Endothelial cell of umbilical vein (primary cell): ENCODE results near the gene GOLGA8S. TPM values are rescaled to one million over a fixed set of nuclear protein-coding genes. Genes with fewer than 3 reads are reported as not detected.
"Not testable (repeated sequence)": the region's sequence is repeated elsewhere in the genome, so short reads cannot be mapped to it uniquely, and the experiment has no call there.

Experiments used
- BruUV-seq: library from RNA; stranded (reverse); fragments of 400-500 nt; replicated peaks from 2 replicates; lab custom pipeline; 2021; lab: Mats Ljungman, UMichigan
- CTCF ChIA-PET: fragments of 300-600, 350-600 bp; sonication (Branson Sonifier 250); formaldehyde crosslinking; loops from one replicate; lab custom pipeline; 2021; ENCODE audit warnings: antibody characterized with exemption, inconsistent platforms; lab: Charles Lee
- POLR2A ChIA-PET: fragments of 300-600, 350-600 bp; sonication (Branson Sonifier 250); formaldehyde crosslinking; loops from one replicate; lab custom pipeline; 2021; ENCODE audit warnings: antibody characterized with exemption, inconsistent platforms; lab: Charles Lee
- DNase-seq: peaks from one replicate; pipeline ENCODE4 v3.0.0-alpha.2; 2011; ENCODE audit warnings: low read depth, low spot score
- FAIRE-seq: peaks from 2 replicates; lab custom pipeline; 2011; peaks lifted over from hg19 to GRCh38; lab: Jason Lieb, UNC
- H2AFZ ChIP-seq: 2 replicates; pipeline ENCODE4 v1.6.0; 2012; ENCODE audit warnings: low read depth, low read length, control low read depth, inconsistent platforms
- H3K27ac ChIP-seq: 2 replicates; pipeline ENCODE4 v1.5.1; 2011; ENCODE audit warnings: low read depth, mild to moderate bottlenecking, control low read depth, low read length, moderate library complexity; ENCODE audit not compliant: insufficient read depth
- H3K27me3 ChIP-seq, 2 experiments: 2 replicates each; pipeline versions ENCODE4 v1.6.0 to v1.6.1; 2011; ENCODE audit warnings: low read length in 2 of 2, mixed read lengths in 1 of 2; ENCODE audit not compliant: control insufficient read depth in 2 of 2, insufficient read depth in 2 of 2
- H3K36me3 ChIP-seq, 2 experiments: 2 replicates in 1 of 2; 3 replicates in 1 of 2; pipeline ENCODE4 v1.5.1; 2011; ENCODE audit warnings: low read length in 2 of 2, mild to moderate bottlenecking in 1 of 2, moderate library complexity in 1 of 2; ENCODE audit not compliant: control insufficient read depth in 2 of 2, insufficient read depth in 2 of 2; ENCODE audit errors: extremely low read depth in 1 of 2
- H3K4me1 ChIP-seq: 3 replicates; pipeline ENCODE4 v1.5.1; 2011; ENCODE audit warnings: mild to moderate bottlenecking, low read length; ENCODE audit not compliant: control insufficient read depth, insufficient read depth; ENCODE audit errors: extremely low read depth
- H3K4me2 ChIP-seq: 2 replicates; pipeline ENCODE4 v1.6.1; 2011; ENCODE audit warnings: low read length, control low read depth, mixed read lengths; ENCODE audit not compliant: insufficient read depth
- H3K4me3 ChIP-seq, 3 experiments: fragments of 200-600 bp in 1 of 3; sonication (generic), shearing (Covaris generic) in 1 of 3; replicated peaks in 1 of 3; 2 replicates each; pipeline ENCODE4 v1.5.1; 2011 to 2016; ENCODE audit warnings: control low read depth in 3 of 3, low read length in 3 of 3, mild to moderate bottlenecking in 2 of 3, inconsistent platforms in 1 of 3, low read depth in 1 of 3, moderate library complexity in 1 of 3; ENCODE audit not compliant: insufficient read depth in 1 of 3
- H3K79me2 ChIP-seq: 2 replicates; pipeline ENCODE4 v1.6.0; 2012; ENCODE audit warnings: low read length, inconsistent platforms; ENCODE audit not compliant: control insufficient read depth, insufficient read depth
- H3K9ac ChIP-seq: replicated peaks from 2 replicates; pipeline ENCODE3; 2011; ENCODE audit warnings: low read length, control low read depth; ENCODE audit not compliant: insufficient read depth; ENCODE audit errors: extremely low read depth
- H3K9me1 ChIP-seq: replicated peaks from 3 replicates; pipeline ENCODE4 v1.6.0; 2011; ENCODE audit warnings: mild to moderate bottlenecking, low read length; ENCODE audit not compliant: control insufficient read depth, insufficient read depth; ENCODE audit errors: extremely low read depth
- H3K9me3 ChIP-seq: replicated peaks from 2 replicates; pipeline ENCODE4 v1.5.1; 2012; ENCODE audit warnings: low read length, inconsistent platforms; ENCODE audit not compliant: control insufficient read depth, insufficient read depth
- H4K20me1 ChIP-seq: replicated peaks from 2 replicates; pipeline ENCODE3; 2011; ENCODE audit warnings: mild to moderate bottlenecking, low read length; ENCODE audit not compliant: control insufficient read depth, insufficient read depth; ENCODE audit errors: extremely low read depth
- CTCF ChIP-seq, 2 donors: IDR thresholded peaks; 1 replicate in 1 of 2; 2 replicates in 1 of 2; pipeline ENCODE4 v1.5.1; 2011; ENCODE audit warnings: low read length in 2 of 2, mild to moderate bottlenecking in 2 of 2, moderate library complexity in 2 of 2, control low read depth in 1 of 2, inconsistent platforms in 1 of 2, low read depth in 1 of 2; ENCODE audit not compliant: insufficient read depth in 1 of 2; ENCODE audit errors: extremely low read depth in 1 of 2
- GATA2 ChIP-seq: IDR thresholded peaks from 2 replicates; pipeline ENCODE4 v1.7.0; 2011; ENCODE audit warnings: low read depth, mild to moderate bottlenecking, moderate library complexity, mixed read lengths, low read length; ENCODE audit not compliant: insufficient read length, insufficient read depth
- MYC ChIP-seq: IDR thresholded peaks from one replicate; pipeline ENCODE4 v1.6.1; 2011; ENCODE audit warnings: mild to moderate bottlenecking, low read depth, low read length
- POLR2A ChIP-seq: IDR thresholded peaks from 2 replicates; pipeline ENCODE4 v1.6.1; 2012; ENCODE audit warnings: low read depth, mild to moderate bottlenecking, control low read depth, low read length
- dilution Hi-C: fragments of 300-500 bp; cut with MboI; formaldehyde crosslinking; loops from one replicate; pipeline ENCODE4 v1.15.0; 2019; ENCODE audit warnings: low sequenced_read_pairs; ENCODE audit not compliant: extremely low pct_ligation_motif_present
- intact Hi-C: fragments of 100-400 bp; cut with micrococcal nuclease; formaldehyde crosslinking; loops from one replicate; pipeline ENCODE4 v1.10.0; 2022
- polyA plus RNA-seq, 4 experiments: library from polyadenylated mRNA; depleted of rRNA in 3 of 4; stranded (reverse) in 3 of 4; unstranded in 1 of 4; fragments of >200 nt; gene quantifications; 2 replicates each; pipeline versions ENCODE4 v1.2.1 to v1.2.3, GENCODE V29; 2011 to 2012; ENCODE audit warnings: missing spikeins in 1 of 4
- total RNA-seq: library from RNA; stranded (reverse); gene quantifications from 2 replicates; pipeline ENCODE4 v1.2.3, GENCODE V29; 2021

Gene GOLGA8S
- total and polyA plus RNA-seq, 2 donors (not counting 3 experiments of a cell fraction or from before 2014, with no cell fraction given): 0.04 to 0.55 TPM

DNA sequence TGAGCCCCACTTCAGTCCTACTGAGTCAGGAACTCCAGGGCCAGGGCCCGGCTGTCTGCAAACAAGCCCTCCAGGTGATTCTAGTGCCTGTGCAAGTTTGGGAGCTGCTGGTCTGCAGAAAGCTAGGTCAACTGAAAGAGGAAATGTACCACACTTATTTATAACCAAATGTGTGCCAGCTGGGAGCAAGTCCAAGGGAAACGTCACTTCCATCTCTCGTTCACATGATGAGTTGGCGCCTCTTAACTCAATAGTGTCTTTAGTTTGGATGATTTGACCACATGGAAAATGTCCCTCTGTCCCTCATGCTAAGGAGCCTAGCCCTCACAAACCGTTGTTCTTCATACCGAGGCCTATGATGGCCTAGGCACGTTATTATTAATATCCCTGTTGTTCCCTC is 43.2 kb downstream of the GOLGA8S start:
- H3K4me3 ChIP-seq: no peak overlapping the region
- no peak for FAIRE-seq
- H2AFZ ChIP-seq: no peak overlapping the region
- TF ChIP-seq POLR2A: no peak
- no peak for TF ChIP-seq CTCF (IDR thresholded peaks at IDR 0.05; ENCODE audit: extremely low read depth in 1 of 2, insufficient read depth in 1 of 2, low read depth in 1 of 2, low read length in 2 of 2)
- no peak for TF ChIP-seq GATA2
- no peak for TF ChIP-seq MYC
- H3K27ac ChIP-seq: no peak overlapping the region
- no peaks in the 10 kb centered on the region for H3K36me3 ChIP-seq
- ChIA-PET POLR2A (no interaction called here), CTCF (no interaction called here)
- no TSS peak for BruUV-seq
- H3K9ac ChIP-seq: no peak overlapping the region
- no peaks in the 10 kb centered on the region for H3K4me1 ChIP-seq
- no peaks in the 10 kb centered on the region for H3K79me2 ChIP-seq
- no peaks in the 10 kb centered on the region for H3K27me3 ChIP-seq
- H3K4me2 ChIP-seq: no peak overlapping the region
- H4K20me1 ChIP-seq: no peaks in the 10 kb centered on the region
- intact Hi-C loops (no loop called here), dilution Hi-C loops (no loop called here)
- no peaks in the 10 kb centered on the region for H3K9me1 ChIP-seq
- H3K9me3 ChIP-seq: no peaks in the 10 kb centered on the region
- no peak for DNase-seq

DNA sequence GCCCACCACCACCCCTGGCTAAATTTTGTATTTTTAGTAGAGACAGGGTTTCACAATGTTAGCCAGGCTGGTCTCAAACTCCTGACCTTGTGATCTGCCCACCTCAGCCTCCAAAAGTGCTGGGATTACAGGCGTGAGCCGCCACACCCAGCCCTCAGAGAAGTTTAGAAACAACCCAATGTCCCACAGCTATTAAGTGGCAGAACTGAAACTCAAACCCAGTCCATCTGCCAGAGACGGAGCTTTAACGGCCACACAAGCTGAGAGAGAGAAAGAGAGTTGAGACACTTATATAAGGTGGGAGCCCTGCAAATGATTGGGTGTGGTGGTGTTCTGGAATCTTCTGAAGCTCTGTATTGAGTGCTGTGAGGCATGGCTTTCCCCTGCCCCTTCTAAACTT is 43.8 kb downstream of the GOLGA8S start:
- H3K27ac ChIP-seq, H2AFZ ChIP-seq, H3K79me2 ChIP-seq, H3K9me1 ChIP-seq, CTCF ChIA-PET, H3K4me3 ChIP-seq, FAIRE-seq, H3K4me2 ChIP-seq, H3K9ac ChIP-seq, H3K9me3 ChIP-seq, H3K4me1 ChIP-seq, intact Hi-C loops, BruUV-seq, dilution Hi-C loops, H4K20me1 ChIP-seq, H3K36me3 ChIP-seq, POLR2A ChIA-PET, DNase-seq, H3K27me3 ChIP-seq: not testable (repeated sequence)

- H3K36me3 ChIP-seq, BruUV-seq, H4K20me1 ChIP-seq, H3K4me1 ChIP-seq, H3K27ac ChIP-seq, FAIRE-seq, H3K79me2 ChIP-seq, H3K4me3 ChIP-seq, CTCF ChIA-PET, dilution Hi-C loops, H3K9ac ChIP-seq, DNase-seq, H3K4me2 ChIP-seq, H3K9me1 ChIP-seq, H3K9me3 ChIP-seq, H3K27me3 ChIP-seq, intact Hi-C loops, H2AFZ ChIP-seq, POLR2A ChIA-PET: not testable (repeated sequence)
Observed at GRCh38 chr15:23399207-23399606, 44.7 kb downstream of the GOLGA8S start.
